T47D (cell line): ENCODE data around the gene CACNA2D1.

Source experiments
- DNase-seq, 2 experiments: peaks; one replicate each; pipeline versions ENCODE4 v3.0.0 to v3.0.0-alpha.2; 2011 to 2012; ENCODE audit warnings: low read depth in 1 of 2, low spot score in 1 of 2
- JUND ChIP-seq: IDR thresholded peaks from 2 replicates; pipeline ENCODE4 v1.6.1; 2012; ENCODE audit warnings: low read depth
- in situ Hi-C: cut with HindIII; loops from 2 replicates; pipeline ENCODE4 v1.10.0; 2016; ENCODE audit warnings: low sequenced_read_pairs, low pct_unique_long_range_greater_than_20kb

The CACNA2D1 gene

GRCh38 chr7:82443547-82444219 lies at the start of gene CACNA2D1:
Gene CACNA2D1 (minus strand): TSS chr7:82443777.
- no peak for TF ChIP-seq JUND
- in situ Hi-C loops: no loop called here
- DNase-seq: peak; percentile 65 to 86

GRCh38 chr7:82481499-82482097 lies 38.0 kb upstream of the CACNA2D1 start:
- peak; percentile 31 to 40 for DNase-seq
- in situ Hi-C loops: no loop called here
- no peak for TF ChIP-seq JUND

- no peak for TF ChIP-seq JUND
- DNase-seq: no peak
- in situ Hi-C loops: no loop called here
Observed at GRCh38 chr7:82477733-82478515, 34.3 kb upstream of the CACNA2D1 start.

- no peak for DNase-seq
- TF ChIP-seq JUND: no peak
- in situ Hi-C loops: no loop called here
Observed at GRCh38 chr7:82472966-82473365, 29.4 kb upstream of the CACNA2D1 start.

GRCh38 chr7:82471351-82472020 lies 27.9 kb upstream of the CACNA2D1 start:
- TF ChIP-seq JUND: no peak
- in situ Hi-C loops: no loop called here
- no peak for DNase-seq

- no peak for TF ChIP-seq JUND
- no peak for DNase-seq
- in situ Hi-C loops: no loop called here
Observed at GRCh38 chr7:82469207-82469606, 25.6 kb upstream of the CACNA2D1 start.

- no peak for DNase-seq
- no peak for TF ChIP-seq JUND
- in situ Hi-C loops: no loop called here
Observed at GRCh38 chr7:82468435-82468834, 24.9 kb upstream of the CACNA2D1 start.

- DNase-seq: no peak
- no peak for TF ChIP-seq JUND
- in situ Hi-C loops: no loop called here
Observed at GRCh38 chr7:82467020-82467419, 23.4 kb upstream of the CACNA2D1 start.

GRCh38 chr7:82464372-82464771 lies 20.8 kb upstream of the CACNA2D1 start:
- no peak for TF ChIP-seq JUND
- DNase-seq: no peak
- in situ Hi-C loops: no loop called here

GRCh38 chr7:82455295-82455694 lies 11.7 kb upstream of the CACNA2D1 start:
- no peak for TF ChIP-seq JUND
- in situ Hi-C loops: no loop called here
- no peak for DNase-seq

GRCh38 chr7:82450759-82451158 lies 7.2 kb upstream of the CACNA2D1 start:
- in situ Hi-C loops: no loop called here
- no peak for TF ChIP-seq JUND
- no peak for DNase-seq

- in situ Hi-C loops: no loop called here
- DNase-seq: no peak
- TF ChIP-seq JUND: no peak
Observed at GRCh38 chr7:82449910-82450309, 6.3 kb upstream of the CACNA2D1 start.

GRCh38 chr7:82446897-82447296 lies 3.3 kb upstream of the CACNA2D1 start:
- TF ChIP-seq JUND: no peak
- in situ Hi-C loops: no loop called here
- no peak for DNase-seq
